Measurements from ENCODE around the gene ELOVL2.
"Not testable (repeated sequence)": the region's sequence is repeated elsewhere in the genome, so short reads cannot be mapped to it uniquely, and the experiment has no call there.

ELOVL2 gene

GRCh38 chr6:11018225-11018624, 25.9 kb downstream of the ELOVL2 start:
- DNase-seq, result no peak

- DNase-seq, result no peak
These were observed 27.0 kb downstream of the ELOVL2 start for GRCh38 chr6:11017090-11017489.

- DNase-seq, result no peak
These were observed 27.7 kb downstream of the ELOVL2 start for GRCh38 chr6:11016452-11016851.

GRCh38 chr6:11015102-11015501, 29.0 kb downstream of the ELOVL2 start:
- no peak for DNase-seq

- no peak for DNase-seq
These were observed 30.4 kb downstream of the ELOVL2 start for GRCh38 chr6:11013721-11014070.

- no peak for DNase-seq
These were observed 31.0 kb downstream of the ELOVL2 start for GRCh38 chr6:11012976-11013720.

GRCh38 chr6:11012295-11012754, 31.8 kb downstream of the ELOVL2 start:
- no peak for DNase-seq

GRCh38 chr6:11011787-11012234, 32.3 kb downstream of the ELOVL2 start:
- DNase-seq, result no peak

GRCh38 chr6:11009353-11009752, 34.8 kb downstream of the ELOVL2 start:
- DNase-seq, result no peak

GRCh38 chr6:11008821-11009220, 35.3 kb downstream of the ELOVL2 start:
- DNase-seq, result no peak

- DNase-seq, result no peak
These were observed 36.1 kb downstream of the ELOVL2 start for GRCh38 chr6:11007715-11008608.

GRCh38 chr6:11006061-11006460, 38.0 kb downstream of the ELOVL2 start:
- no peak for DNase-seq

GRCh38 chr6:11003297-11003696, 40.8 kb downstream of the ELOVL2 start:
- not testable (repeated sequence) for DNase-seq

- no peak for DNase-seq
These were observed 41.9 kb downstream of the ELOVL2 start for GRCh38 chr6:11002176-11002575.

GRCh38 chr6:10999994-11000393, 44.1 kb downstream of the ELOVL2 start:
- no peak for DNase-seq

- DNase-seq, result no peak
These were observed 48.9 kb downstream of the ELOVL2 start for GRCh38 chr6:10995114-10995707.

GRCh38 chr6:10993896-10994295, 50.2 kb downstream of the ELOVL2 start:
- DNase-seq, result no peak

- no peak for DNase-seq
These were observed 53.0 kb downstream of the ELOVL2 start for GRCh38 chr6:10991115-10991514.

- no peak for DNase-seq
These were observed 54.5 kb downstream of the ELOVL2 start for GRCh38 chr6:10989587-10989986.

GRCh38 chr6:10984959-10985358, 59.1 kb downstream of the ELOVL2 start:
- DNase-seq, result not testable (repeated sequence)

GRCh38 chr6:10981409-10981808, 62.7 kb downstream of the ELOVL2 start:
- DNase-seq, result no peak

GRCh38 chr6:10979603-10980002, 64.5 kb downstream of the ELOVL2 start:
- DNase-seq, result no peak

GRCh38 chr6:10977231-10977968, 66.7 kb downstream of the ELOVL2 start:
- DNase-seq, result no peak

Data from NCI-H2029 (cell line).